H9 (cell line): ENCODE results near the gene CBLB. TPM values are rescaled to one million over a fixed set of nuclear protein-coding genes. Genes with fewer than 3 reads are reported as not detected.

Source experiments
- DNase-seq: peaks from one replicate; pipeline ENCODE4 v3.0.0-alpha.2; 2017
- H2AFZ ChIP-seq: one replicate; pipeline ENCODE4 v1.6.1; 2013; ENCODE audit warnings: mild to moderate bottlenecking, low read length, control low read depth, moderate library complexity
- H2AK5ac ChIP-seq: 2 replicates; pipeline ENCODE4 v1.6.1; 2013; ENCODE audit warnings: low read length, control low read depth, mixed read lengths; ENCODE audit not compliant: insufficient read length
- H2BK120ac ChIP-seq: one replicate; pipeline ENCODE4 v1.6.1; 2013; ENCODE audit warnings: low read depth, mild to moderate bottlenecking, low read length, control low read depth, inconsistent platforms; ENCODE audit not compliant: poor library complexity, severe bottlenecking
- H2BK12ac ChIP-seq: 2 replicates; pipeline ENCODE4 v1.6.1; 2013; ENCODE audit warnings: low read length, control low read depth, mixed read lengths, low read depth; ENCODE audit not compliant: insufficient read length
- H2BK15ac ChIP-seq: 2 replicates; pipeline ENCODE4 v1.6.1; 2013; ENCODE audit warnings: low read depth, low read length, control low read depth
- H2BK20ac ChIP-seq: one replicate; pipeline ENCODE4 v1.6.1; 2013; ENCODE audit warnings: low read depth, mild to moderate bottlenecking, low read length, control low read depth, inconsistent platforms; ENCODE audit not compliant: poor library complexity, severe bottlenecking
- H2BK5ac ChIP-seq: 2 replicates; pipeline ENCODE4 v1.6.1; 2013; ENCODE audit warnings: low read length, control low read depth, mixed read lengths; ENCODE audit not compliant: insufficient read length
- H3K14ac ChIP-seq: 2 replicates; pipeline ENCODE4 v1.6.1; 2013; ENCODE audit warnings: low read length, control low read depth; ENCODE audit not compliant: insufficient read depth
- H3K18ac ChIP-seq: 2 replicates; pipeline ENCODE4 v1.6.1; 2013; ENCODE audit warnings: low read depth, mild to moderate bottlenecking, mixed read lengths, low read length, control low read depth; ENCODE audit not compliant: insufficient read length
- H3K23ac ChIP-seq: 2 replicates; pipeline ENCODE4 v1.6.1; 2013; ENCODE audit warnings: low read length, control low read depth, mixed read lengths, low read depth; ENCODE audit not compliant: insufficient read length
- H3K23me2 ChIP-seq: 2 replicates; pipeline ENCODE4 v1.6.1; 2013; ENCODE audit warnings: low read depth, mild to moderate bottlenecking, mixed read lengths, low read length, control low read depth; ENCODE audit not compliant: insufficient read length, poor library complexity, severe bottlenecking
- H3K27ac ChIP-seq: 2 replicates; pipeline ENCODE4 v1.5.1; 2013; ENCODE audit warnings: low read length, control low read depth, mixed read lengths, low read depth; ENCODE audit not compliant: insufficient read length
- H3K27me3 ChIP-seq: 2 replicates; pipeline ENCODE4 v1.6.1; 2013; ENCODE audit warnings: low read length, control low read depth, inconsistent platforms; ENCODE audit not compliant: insufficient read depth
- H3K4ac ChIP-seq: 2 replicates; pipeline ENCODE4 v1.6.1; 2013; ENCODE audit warnings: low read depth, mild to moderate bottlenecking, control low read depth, inconsistent platforms, low read length, moderate library complexity
- H3K4me1 ChIP-seq: 2 replicates; pipeline ENCODE4 v1.6.1; 2013; ENCODE audit warnings: low read length, control low read depth, inconsistent platforms; ENCODE audit not compliant: insufficient read depth
- H3K4me2 ChIP-seq: 2 replicates; pipeline ENCODE4 v1.6.1; 2013; ENCODE audit warnings: low read length, control low read depth, mixed read lengths; ENCODE audit not compliant: insufficient read length, insufficient read depth
- H3K56ac ChIP-seq: 2 replicates; pipeline ENCODE4 v1.6.1; 2013; ENCODE audit warnings: low read depth, mild to moderate bottlenecking, mixed read lengths, low read length, control low read depth; ENCODE audit not compliant: insufficient read length
- H3K79me1 ChIP-seq: 2 replicates; pipeline ENCODE4 v1.6.1; 2013; ENCODE audit warnings: low read depth, mild to moderate bottlenecking, moderate library complexity, low read length, control low read depth, inconsistent platforms; ENCODE audit not compliant: insufficient read depth, poor library complexity, severe bottlenecking
- H3K79me2 ChIP-seq: 2 replicates; pipeline ENCODE4 v1.6.1; 2013; ENCODE audit warnings: low read length, control low read depth, inconsistent platforms; ENCODE audit not compliant: insufficient read depth
- H3K9ac ChIP-seq: 2 replicates; pipeline ENCODE4 v1.6.1; 2013; ENCODE audit warnings: low read length, control low read depth, mixed read lengths; ENCODE audit not compliant: insufficient read length; ENCODE audit errors: extremely low read depth
- H3K9me3 ChIP-seq: one replicate; pipeline ENCODE4 v1.6.1; 2013; ENCODE audit warnings: low read depth, low read length, inconsistent platforms; ENCODE audit not compliant: control insufficient read depth
- H3T11ph ChIP-seq: one replicate; pipeline ENCODE4 v1.6.1; 2013; ENCODE audit warnings: mild to moderate bottlenecking, low read length, control low read depth, inconsistent platforms
- H4K20me1 ChIP-seq: one replicate; pipeline ENCODE4 v1.6.1; 2013; ENCODE audit not compliant: control insufficient read depth, insufficient read length, insufficient read depth
- H4K5ac ChIP-seq: 2 replicates; pipeline ENCODE4 v1.6.1; 2013; ENCODE audit warnings: low read depth, mild to moderate bottlenecking, mixed read lengths, low read length, control low read depth; ENCODE audit not compliant: insufficient read length
- H4K8ac ChIP-seq: replicated peaks from 2 replicates; pipeline ENCODE4 v1.6.1; 2013; ENCODE audit warnings: low read length, control low read depth, mixed read lengths, low read depth; ENCODE audit not compliant: insufficient read length
- H4K91ac ChIP-seq: 2 replicates; pipeline ENCODE4 v1.6.1; 2013; ENCODE audit warnings: low read depth, mild to moderate bottlenecking, moderate library complexity, mixed read lengths, low read length, control low read depth; ENCODE audit not compliant: insufficient read length
- H3K27ac Mint-ChIP-seq, 3 experiments: 2 replicates in 2 of 3; 3 replicates in 1 of 3; pipeline ENCODE4 v1.8.0; 2020 to 2021; ENCODE audit warnings: mixed read lengths in 3 of 3, mild to moderate bottlenecking in 1 of 3, moderate library complexity in 1 of 3
- H3K27me3 Mint-ChIP-seq: 2 replicates; pipeline ENCODE4 v1.8.0; 2021; ENCODE audit warnings: low read depth, mild to moderate bottlenecking, moderate library complexity, mixed read lengths
- H3K36me3 Mint-ChIP-seq, 3 experiments: 2 replicates in 2 of 3; 3 replicates in 1 of 3; pipeline ENCODE4 v1.8.0; 2020 to 2021; ENCODE audit warnings: low read depth in 3 of 3, mixed read lengths in 3 of 3; ENCODE audit not compliant: insufficient read depth in 1 of 3
- H3K4me1 Mint-ChIP-seq, 2 experiments: 2 replicates each; pipeline ENCODE4 v1.8.0; 2020; ENCODE audit warnings: mixed read lengths in 2 of 2
- H3K4me3 Mint-ChIP-seq, 2 experiments: 2 replicates in 1 of 2; 3 replicates in 1 of 2; pipeline ENCODE4 v1.8.0; 2020 to 2021; ENCODE audit warnings: mild to moderate bottlenecking in 2 of 2, mixed read lengths in 2 of 2, moderate library complexity in 1 of 2
- H3K9me3 Mint-ChIP-seq, 2 experiments: 2 replicates in 1 of 2; 3 replicates in 1 of 2; pipeline ENCODE4 v1.8.0; 2020; ENCODE audit warnings: mild to moderate bottlenecking in 2 of 2, mixed read lengths in 2 of 2, moderate library complexity in 1 of 2
- total RNA-seq: library from RNA; stranded (reverse); gene quantifications from 2 replicates; pipeline ENCODE4 v1.2.1, GENCODE V29; 2021
- TF ChIP-seq, protein P1 (sequence below): fragments of 200-600 bp; sonication (generic); conservative IDR thresholded peaks from 3 replicates; pipeline ENCODE4 v1.8.0; 2021; ENCODE audit warnings: antibody characterized with exemption, mild to moderate bottlenecking

CBLB gene
- total RNA-seq, 1 experiment from 2014 or later = 25.7 TPM

GRCh38 chr3:105767776-105768175 lies 101.0 kb downstream of the CBLB start:
- Mint-ChIP-seq H3K9me3 (peaks cover 7 to 8% of the 10 kb centered on the region in 2 experiments), H3K27ac (no peak overlapping the region; a peak in 1 of 7 replicates), H3K27me3 (no peaks in the 10 kb centered on the region), H3K4me3 (no peak overlapping the region), H3K36me3 (peaks cover 14 to 25% (median 18%) of the 10 kb centered on the region in 3 experiments), H3K4me1 (peaks cover 8 to 14% of the 10 kb centered on the region in 2 experiments)
- no peaks in the 10 kb centered on the region for H3K27me3 ChIP-seq
- H3K4me1 ChIP-seq = no peaks in the 10 kb centered on the region
- DNase-seq = no peak
- H3K9ac ChIP-seq = no peak overlapping the region
- peaks cover 2% of the 10 kb centered on the region; the same call in 1 of the 2 replicates for H3K79me2 ChIP-seq
- H3K79me1 ChIP-seq = no peaks in the 10 kb centered on the region
- H2BK15ac ChIP-seq = no peak overlapping the region
- no peak overlapping the region for H3K14ac ChIP-seq
- no peak overlapping the region for H3K18ac ChIP-seq
- no peak overlapping the region for H3K4ac ChIP-seq
- H3K23ac ChIP-seq = no peak overlapping the region
- no peak overlapping the region for H2AK5ac ChIP-seq
- no peaks in the 10 kb centered on the region for H3K23me2 ChIP-seq
- H3T11ph ChIP-seq = no peak overlapping the region
- H2AFZ ChIP-seq = no peak overlapping the region
- H3K27ac ChIP-seq = no peak overlapping the region
- no peak overlapping the region for H2BK5ac ChIP-seq
- no peak overlapping the region for H4K8ac ChIP-seq
- no peaks in the 10 kb centered on the region for H4K20me1 ChIP-seq
- no peak overlapping the region for H2BK120ac ChIP-seq
- H3K9me3 ChIP-seq = peaks cover 6% of the 10 kb centered on the region
- no peak overlapping the region for H2BK20ac ChIP-seq
- H3K56ac ChIP-seq = no peak overlapping the region
- no peak overlapping the region for H4K91ac ChIP-seq
- TF ChIP-seq, protein P1, sequence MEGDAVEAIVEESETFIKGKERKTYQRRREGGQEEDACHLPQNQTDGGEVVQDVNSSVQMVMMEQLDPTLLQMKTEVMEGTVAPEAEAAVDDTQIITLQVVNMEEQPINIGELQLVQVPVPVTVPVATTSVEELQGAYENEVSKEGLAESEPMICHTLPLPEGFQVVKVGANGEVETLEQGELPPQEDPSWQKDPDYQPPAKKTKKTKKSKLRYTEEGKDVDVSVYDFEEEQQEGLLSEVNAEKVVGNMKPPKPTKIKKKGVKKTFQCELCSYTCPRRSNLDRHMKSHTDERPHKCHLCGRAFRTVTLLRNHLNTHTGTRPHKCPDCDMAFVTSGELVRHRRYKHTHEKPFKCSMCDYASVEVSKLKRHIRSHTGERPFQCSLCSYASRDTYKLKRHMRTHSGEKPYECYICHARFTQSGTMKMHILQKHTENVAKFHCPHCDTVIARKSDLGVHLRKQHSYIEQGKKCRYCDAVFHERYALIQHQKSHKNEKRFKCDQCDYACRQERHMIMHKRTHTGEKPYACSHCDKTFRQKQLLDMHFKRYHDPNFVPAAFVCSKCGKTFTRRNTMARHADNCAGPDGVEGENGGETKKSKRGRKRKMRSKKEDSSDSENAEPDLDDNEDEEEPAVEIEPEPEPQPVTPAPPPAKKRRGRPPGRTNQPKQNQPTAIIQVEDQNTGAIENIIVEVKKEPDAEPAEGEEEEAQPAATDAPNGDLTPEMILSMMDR = no peak
- no peak overlapping the region for H3K4me2 ChIP-seq
- no peak overlapping the region for H2BK12ac ChIP-seq
- H4K5ac ChIP-seq = no peak overlapping the region
